ENCODE results near the gene RNF8.
"Not testable (repeated sequence)": the region's sequence is repeated elsewhere in the genome, so short reads cannot be mapped to it uniquely, and the experiment has no call there.

Gene RNF8

GRCh38 chr6:37432916-37433656, 79.3 kb downstream of the RNF8 start, which contains the start of gene CMTR1:
Gene CMTR1 (plus strand): TSS chr6:37433221. CDS start chr6:37435630, 2,409 bp downstream.
- no peak for TF ChIP-seq CTCF (IDR thresholded peaks at IDR 0.05; ENCODE audit: extremely low read depth, missing control alignments)
- peak; percentile 98 for DNase-seq (ENCODE audit: low spot score)

GRCh38 chr6:37433657-37434271, 80.0 kb downstream of the RNF8 start:
- peak; percentile 75 for DNase-seq (ENCODE audit: low spot score)
- no peak for TF ChIP-seq CTCF (IDR thresholded peaks at IDR 0.05; ENCODE audit: extremely low read depth, missing control alignments)

- TF ChIP-seq CTCF (IDR thresholded peaks at IDR 0.05; ENCODE audit: extremely low read depth, missing control alignments), result no peak
- no peak for DNase-seq (ENCODE audit: low spot score)
These were observed 81.6 kb downstream of the RNF8 start for GRCh38 chr6:37435373-37435772.

- DNase-seq (ENCODE audit: low spot score), result no peak
- TF ChIP-seq CTCF (IDR thresholded peaks at IDR 0.05; ENCODE audit: extremely low read depth, missing control alignments), result no peak
These were observed 82.0 kb downstream of the RNF8 start for GRCh38 chr6:37435816-37436215.

GRCh38 chr6:37438930-37439329, 85.1 kb downstream of the RNF8 start:
- no peak for DNase-seq (ENCODE audit: low spot score)
- no peak for TF ChIP-seq CTCF (IDR thresholded peaks at IDR 0.05; ENCODE audit: extremely low read depth, missing control alignments)

- no peak for DNase-seq (ENCODE audit: low spot score)
- no peak for TF ChIP-seq CTCF (IDR thresholded peaks at IDR 0.05; ENCODE audit: extremely low read depth, missing control alignments)
These were observed 87.9 kb downstream of the RNF8 start for GRCh38 chr6:37441651-37442050.

GRCh38 chr6:37442416-37443215, 88.8 kb downstream of the RNF8 start:
- no peak for TF ChIP-seq CTCF (IDR thresholded peaks at IDR 0.05; ENCODE audit: extremely low read depth, missing control alignments)
- no peak for DNase-seq (ENCODE audit: low spot score)

- not testable (repeated sequence) for DNase-seq (ENCODE audit: low spot score)
These were observed 89.4 kb downstream of the RNF8 start for GRCh38 chr6:37443216-37443542.

Measured in GM20000 (cell line).